GM12874 (cell line): ENCODE results near the gene SENP3.

ENCODE experiments used
- CTCF ChIP-seq: IDR thresholded peaks from 2 replicates; pipeline ENCODE4 v1.5.1; 2011; ENCODE audit warnings: low read depth, mild to moderate bottlenecking, control low read depth, low read length, moderate library complexity; ENCODE audit not compliant: insufficient read depth

Gene SENP3

GRCh38 chr17:7579834-7580603 is 18.3 kb downstream of the SENP3 start:
- no peak for TF ChIP-seq CTCF

- no peak for TF ChIP-seq CTCF
These were observed 19.2 kb downstream of the SENP3 start for GRCh38 chr17:7580604-7581575.

DNA sequence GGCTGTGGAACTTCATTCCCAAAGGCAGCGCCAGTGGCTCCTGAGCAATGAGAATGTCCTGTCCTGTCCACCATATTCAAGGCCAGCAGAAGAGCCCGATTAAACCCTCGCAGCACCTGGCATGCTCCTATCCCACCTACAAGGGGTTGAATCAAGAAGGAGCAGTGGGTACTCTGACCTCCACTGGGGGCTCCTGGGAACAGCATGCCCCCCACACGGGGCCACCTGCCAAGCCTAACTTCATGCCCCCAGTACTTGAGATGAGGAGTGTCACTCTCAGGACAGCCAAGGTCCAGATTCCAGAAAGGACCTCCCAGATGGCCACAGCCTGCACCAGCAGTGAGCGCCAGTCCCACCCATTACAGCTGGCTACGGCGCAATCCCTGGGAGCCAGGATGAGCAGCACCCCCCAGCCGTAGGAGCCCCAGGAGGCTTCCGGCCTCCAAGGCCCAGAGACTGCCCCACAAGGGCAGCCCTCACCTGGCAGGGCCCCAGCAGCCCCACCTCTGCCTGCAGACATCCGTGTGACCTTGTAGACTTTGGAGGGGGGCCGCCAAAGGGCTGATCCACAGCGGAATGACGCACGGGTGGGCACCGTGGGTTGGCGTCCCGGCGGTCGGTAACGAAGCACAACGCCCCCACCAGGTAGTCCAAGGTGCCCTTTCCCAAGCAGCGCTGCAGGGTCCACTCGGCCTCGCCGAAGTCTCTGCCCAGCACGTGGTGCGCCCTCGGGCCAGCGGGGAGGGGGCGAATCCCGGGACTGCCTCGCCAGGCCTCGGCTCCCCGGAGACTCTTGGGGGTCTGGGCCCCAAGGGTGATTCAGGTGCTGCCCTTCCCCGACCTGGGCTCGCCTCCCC is 20.9 kb downstream of the SENP3 start:
- TF ChIP-seq CTCF, result no peak

DNA sequence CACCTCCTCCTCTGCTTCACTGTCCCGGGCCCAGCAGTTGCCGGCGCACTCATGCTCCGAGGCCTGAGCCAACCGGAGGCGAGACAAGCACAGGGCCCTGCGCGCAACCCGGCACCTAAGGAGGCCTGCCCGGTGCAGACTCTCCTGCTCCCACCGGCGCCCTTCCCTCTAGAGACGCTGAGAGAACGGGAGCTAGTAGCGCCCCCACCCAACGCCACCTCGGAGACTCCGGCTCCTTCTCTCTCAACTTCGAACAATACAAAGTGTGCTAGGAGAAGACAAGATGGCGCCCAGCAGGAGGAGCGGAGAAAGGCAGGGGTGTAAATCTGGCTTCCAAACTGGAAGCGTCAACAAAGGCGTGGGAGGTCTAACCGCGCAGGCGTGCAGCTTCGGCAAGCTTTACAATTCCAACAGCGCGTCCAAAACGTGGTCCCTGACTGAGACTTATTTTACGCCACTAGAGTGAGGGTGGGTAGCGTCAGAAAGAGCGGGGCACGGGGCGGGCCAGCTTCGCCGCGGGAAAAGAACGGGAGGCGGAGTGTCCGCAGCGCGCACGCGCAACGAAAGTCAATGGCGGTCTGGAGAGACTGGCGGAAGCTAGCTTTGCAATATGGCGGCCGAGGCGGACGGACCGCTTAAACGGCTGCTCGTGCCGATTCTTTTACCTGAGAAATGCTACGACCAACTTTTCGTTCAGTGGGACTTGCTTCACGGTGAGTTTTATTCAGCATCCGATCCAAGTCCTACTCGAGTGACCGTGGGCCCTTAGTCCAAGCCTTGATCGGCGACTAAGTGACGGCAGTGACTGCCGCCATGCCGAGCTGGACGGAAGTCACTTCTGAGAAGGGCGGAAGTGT is 21.8 kb downstream of the SENP3 start, which contains the start of gene MPDU1:
MPDU1 (plus strand) TSS at position 600 of the 857 bp plus-strand sequence; CDS start at position 611, 11 bp downstream.
- TF ChIP-seq CTCF, result no peak

DNA sequence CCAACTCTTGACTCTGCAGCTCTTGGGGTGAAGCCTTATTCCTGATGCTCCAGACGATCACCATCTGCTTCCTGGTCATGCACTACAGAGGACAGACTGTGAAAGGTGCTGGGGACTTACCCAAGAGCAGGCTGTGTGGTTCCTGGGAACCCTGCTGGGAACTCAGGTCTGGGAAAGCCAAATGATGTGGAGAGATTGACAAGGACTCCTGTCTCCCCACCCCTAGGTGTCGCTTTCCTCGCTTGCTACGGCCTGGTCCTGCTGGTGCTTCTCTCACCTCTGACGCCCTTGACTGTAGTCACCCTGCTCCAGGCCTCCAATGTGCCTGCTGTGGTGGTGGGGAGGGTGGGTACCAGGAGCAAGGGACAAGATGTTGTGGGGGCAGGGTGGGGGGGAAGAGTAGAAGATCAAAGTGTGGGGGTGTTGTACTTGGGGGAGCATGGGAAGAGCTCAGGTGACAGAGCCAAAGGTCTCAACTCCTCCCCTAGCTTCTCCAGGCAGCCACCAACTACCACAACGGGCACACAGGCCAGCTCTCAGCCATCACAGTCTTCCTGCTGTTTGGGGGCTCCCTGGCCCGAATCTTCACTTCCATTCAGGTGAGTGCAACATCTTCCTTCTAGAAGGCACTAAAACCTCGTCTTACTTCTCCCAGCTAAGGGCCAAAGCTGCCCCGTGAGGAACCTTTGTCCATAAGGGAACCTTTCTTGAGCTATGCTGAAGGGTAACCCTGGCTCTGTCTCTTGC is 25.1 kb downstream of the SENP3 start:
- no peak for TF ChIP-seq CTCF

GRCh38 chr17:7587420-7588151 is 25.9 kb downstream of the SENP3 start:
- no peak for TF ChIP-seq CTCF
